ENCODE data around the gene FOXL2NB. TPM values are rescaled to one million over a fixed set of nuclear protein-coding genes. Genes with fewer than 3 reads are reported as not detected.

FOXL2NB gene
- total RNA-seq, 1 donor from 2014 or later, result not detected

DNA sequence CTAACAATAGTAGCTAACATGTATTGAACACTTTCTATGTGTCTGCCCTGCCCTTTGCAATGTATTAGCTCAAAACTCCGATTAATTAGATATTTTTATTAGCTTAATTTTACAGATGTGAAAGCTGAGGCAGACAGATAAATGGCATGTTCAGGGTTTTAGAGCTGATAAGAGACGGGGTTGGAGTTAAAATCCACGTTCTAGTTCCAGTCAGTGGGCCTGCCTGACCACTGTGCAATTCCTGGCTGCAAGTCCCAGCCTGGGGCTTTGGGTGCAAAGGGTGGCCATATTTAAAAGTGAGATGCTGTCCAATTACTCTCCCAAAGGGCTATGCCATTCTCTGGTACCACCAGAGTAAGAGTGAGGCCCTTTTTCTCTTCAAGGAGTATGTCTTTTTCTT lies 33.3 kb upstream of the FOXL2NB start:
- H3K36me3 ChIP-seq, result no peaks in the 10 kb centered on the region
- ATAC-seq (no peak), DNase-seq (no peak)
- intact Hi-C loops (cut with DNase I), result loop anchor here (10.0 kb wide), 2 partner anchors 209 to 319 kb away; partner anchors contain the start of gene CEP70
- no peaks in the 10 kb centered on the region for H3K9me3 ChIP-seq
- H3K27me3 ChIP-seq, result no peaks in the 10 kb centered on the region
- TF ChIP-seq, protein P1, sequence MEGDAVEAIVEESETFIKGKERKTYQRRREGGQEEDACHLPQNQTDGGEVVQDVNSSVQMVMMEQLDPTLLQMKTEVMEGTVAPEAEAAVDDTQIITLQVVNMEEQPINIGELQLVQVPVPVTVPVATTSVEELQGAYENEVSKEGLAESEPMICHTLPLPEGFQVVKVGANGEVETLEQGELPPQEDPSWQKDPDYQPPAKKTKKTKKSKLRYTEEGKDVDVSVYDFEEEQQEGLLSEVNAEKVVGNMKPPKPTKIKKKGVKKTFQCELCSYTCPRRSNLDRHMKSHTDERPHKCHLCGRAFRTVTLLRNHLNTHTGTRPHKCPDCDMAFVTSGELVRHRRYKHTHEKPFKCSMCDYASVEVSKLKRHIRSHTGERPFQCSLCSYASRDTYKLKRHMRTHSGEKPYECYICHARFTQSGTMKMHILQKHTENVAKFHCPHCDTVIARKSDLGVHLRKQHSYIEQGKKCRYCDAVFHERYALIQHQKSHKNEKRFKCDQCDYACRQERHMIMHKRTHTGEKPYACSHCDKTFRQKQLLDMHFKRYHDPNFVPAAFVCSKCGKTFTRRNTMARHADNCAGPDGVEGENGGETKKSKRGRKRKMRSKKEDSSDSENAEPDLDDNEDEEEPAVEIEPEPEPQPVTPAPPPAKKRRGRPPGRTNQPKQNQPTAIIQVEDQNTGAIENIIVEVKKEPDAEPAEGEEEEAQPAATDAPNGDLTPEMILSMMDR (IDR thresholded peaks at IDR 0.05), result no peak
- no peak overlapping the region for H3K27ac ChIP-seq
- H3K4me1 ChIP-seq, result peaks cover 14% of the 10 kb centered on the region
- no peak overlapping the region for H3K4me3 ChIP-seq

DNA sequence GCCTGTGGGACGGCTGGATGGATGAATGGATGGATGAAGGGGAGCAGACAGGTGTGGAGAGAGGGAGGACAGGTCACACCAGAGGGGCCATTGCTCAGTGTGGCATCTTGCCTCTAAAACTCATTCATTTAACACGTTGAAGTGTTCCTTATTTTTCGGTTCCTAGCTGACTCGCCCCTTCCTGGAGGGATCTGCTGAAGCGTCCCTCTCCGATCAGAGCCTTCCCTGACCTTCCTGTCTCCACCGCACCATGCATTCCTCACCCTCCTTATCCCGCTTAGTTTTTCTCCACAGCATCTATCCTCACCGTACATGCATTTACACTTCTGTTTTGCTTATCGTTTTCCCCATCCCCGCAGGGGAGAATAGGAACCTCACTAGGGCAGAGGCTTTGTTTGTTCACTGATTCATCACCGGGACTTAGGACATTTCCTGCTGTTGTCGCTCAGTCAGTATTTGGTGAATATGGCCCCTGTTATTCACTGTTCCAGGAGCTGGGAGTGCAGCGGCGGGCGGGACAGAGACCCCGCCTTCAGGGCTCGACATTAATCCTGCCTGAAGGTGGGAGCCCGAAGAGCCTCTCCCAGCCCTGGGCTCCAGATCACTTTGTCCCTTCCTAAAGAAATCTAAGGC lies 32.0 kb upstream of the FOXL2NB start:
- peak; percentile 53 for ATAC-seq
- intact Hi-C loops (cut with DNase I), result loop anchor here (10.0 kb wide), 2 partner anchors 210 to 320 kb away; partner anchors contain the start of gene CEP70

DNA sequence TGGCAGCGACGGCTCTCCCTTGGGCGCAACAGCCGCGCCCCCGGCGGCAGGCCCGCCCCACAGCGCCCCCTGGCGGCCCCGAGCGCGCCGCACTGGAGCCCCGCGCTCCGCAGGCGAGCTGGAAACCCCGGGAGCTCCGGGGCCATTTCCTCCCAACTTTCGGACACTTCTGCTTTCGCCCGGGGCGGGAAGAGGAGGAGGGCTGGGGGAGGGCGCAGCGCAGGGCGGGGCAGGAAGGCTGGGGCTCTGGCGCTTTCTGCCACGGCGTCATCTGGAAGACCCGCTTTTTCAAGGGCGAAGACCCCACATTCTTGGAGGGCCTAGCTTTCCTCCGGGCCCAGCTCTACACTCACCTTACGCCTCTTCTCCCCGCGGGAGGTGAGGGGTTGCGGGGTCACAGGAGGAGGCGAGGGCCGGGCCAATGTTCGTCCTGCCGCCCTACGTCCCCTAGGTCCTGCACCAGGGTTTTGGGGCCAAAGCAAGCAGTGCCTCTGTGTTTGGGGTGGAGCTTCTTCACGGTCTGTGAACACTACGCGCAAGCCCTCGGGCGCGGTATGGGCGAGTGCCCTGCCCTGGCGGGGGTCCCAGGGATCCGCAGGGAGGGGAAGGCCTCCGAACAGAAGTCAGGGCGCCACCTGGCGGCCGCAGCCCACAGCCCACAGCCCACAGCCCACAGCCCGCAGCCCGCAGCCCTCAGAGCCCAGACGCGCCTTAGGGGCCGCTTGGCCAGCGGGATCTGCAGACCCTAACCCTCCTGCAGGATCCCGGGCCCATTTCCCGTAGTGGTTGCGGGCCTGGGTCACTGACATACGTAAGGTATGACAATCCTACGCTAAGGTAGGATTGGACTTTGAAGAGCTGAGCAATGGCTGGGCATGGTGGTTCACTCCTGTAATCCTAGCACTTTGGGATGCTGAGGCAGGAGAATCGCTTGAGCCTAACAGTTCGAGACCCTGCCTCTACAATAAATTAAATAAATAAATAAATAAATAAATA lies 31.2 kb upstream of the FOXL2NB start:
- TF ChIP-seq, protein P1 (IDR thresholded peaks at IDR 0.05), result peak; percentile 83
- intact Hi-C loops (cut with DNase I), result loop anchor here (10.0 kb wide), 2 partner anchors 211 to 321 kb away; partner anchors contain the start of gene CEP70
- peak; percentile 97 for DNase-seq
- H3K9me3 ChIP-seq, result no peaks in the 10 kb centered on the region
- peak overlapping the region; percentile 93 for H3K4me3 ChIP-seq
- peak; percentile 96 for ATAC-seq
- no peaks in the 10 kb centered on the region for H3K36me3 ChIP-seq
- peak overlapping the region; percentile 98 for H3K27ac ChIP-seq
- peaks cover 14% of the 10 kb centered on the region for H3K4me1 ChIP-seq
- no peaks in the 10 kb centered on the region for H3K27me3 ChIP-seq

More for the DNA sequence above, 32.0 kb upstream of the FOXL2NB start:
- Histone ChIP-seq H3K27ac (peak overlapping the region; percentile 98), H3K27me3 (no peaks in the 10 kb centered on the region), H3K4me3 (peak overlapping the region; percentile 93), H3K36me3 (no peaks in the 10 kb centered on the region), H3K9me3 (no peaks in the 10 kb centered on the region), H3K4me1 (peaks cover 14% of the 10 kb centered on the region)
- no peak for DNase-seq
- TF ChIP-seq, protein P1 (IDR thresholded peaks at IDR 0.05), result no peak

DNA sequence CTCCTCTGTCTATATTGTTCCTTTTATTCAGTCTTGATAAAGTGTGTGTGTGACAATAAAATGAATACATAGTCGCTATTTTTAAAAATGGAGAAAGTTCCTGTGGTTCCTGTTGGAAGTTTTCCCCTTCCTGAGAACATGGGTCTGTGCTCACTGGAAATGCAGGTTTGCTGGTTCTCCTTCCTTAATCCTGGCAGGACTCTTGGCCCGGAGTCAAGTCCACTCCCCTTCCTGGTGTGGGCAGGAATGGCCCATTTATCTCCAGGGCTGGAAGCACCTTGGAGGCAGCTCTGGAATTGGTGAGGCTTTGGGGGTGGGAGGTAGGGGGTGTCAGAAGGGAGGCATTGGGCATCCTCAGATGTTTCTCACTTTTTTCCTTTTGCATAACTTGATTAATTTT lies 30.2 kb upstream of the FOXL2NB start:
- TF ChIP-seq, protein P1 (IDR thresholded peaks at IDR 0.05), result no peak
- DNase-seq, result no peak
- H3K9me3 ChIP-seq, result no peaks in the 10 kb centered on the region
- ATAC-seq, result no peak
- no peak overlapping the region for H3K4me3 ChIP-seq
- H3K36me3 ChIP-seq, result no peaks in the 10 kb centered on the region
- H3K27ac ChIP-seq, result no peak overlapping the region
- intact Hi-C loops (cut with DNase I), result loop anchor here (10.0 kb wide), 2 partner anchors 212 to 322 kb away; partner anchors contain the start of gene CEP70
- H3K4me1 ChIP-seq, result peaks cover 14% of the 10 kb centered on the region
- no peaks in the 10 kb centered on the region for H3K27me3 ChIP-seq

DNA sequence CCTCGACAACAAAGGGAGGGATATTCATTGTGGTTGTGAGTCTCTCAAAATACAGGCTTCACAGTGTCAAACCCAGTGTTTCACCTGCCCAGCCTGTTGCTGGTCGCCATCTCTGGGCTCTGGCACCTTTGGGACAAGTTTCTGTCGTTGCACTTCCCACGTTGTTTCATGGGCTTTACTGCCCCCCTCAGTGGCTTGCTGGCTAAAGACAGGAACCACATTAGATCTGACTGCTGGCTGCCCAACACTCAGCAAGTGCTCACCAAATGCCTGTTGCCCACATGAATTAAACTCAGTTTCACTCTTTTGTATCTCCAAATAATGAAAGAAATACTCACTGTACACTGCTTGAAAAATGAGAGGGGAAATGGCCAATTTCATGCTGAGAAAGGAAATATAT lies 27.7 kb upstream of the FOXL2NB start:
- H3K27ac ChIP-seq, result no peak overlapping the region
- peaks cover 8% of the 10 kb centered on the region for H3K27me3 ChIP-seq
- no peaks in the 10 kb centered on the region for H3K36me3 ChIP-seq
- intact Hi-C loops (cut with DNase I), result loop anchor here (10.0 kb wide), 2 partner anchors 215 to 325 kb away; partner anchors contain the start of gene CEP70
- ATAC-seq, result no peak
- peaks cover 14% of the 10 kb centered on the region for H3K4me1 ChIP-seq
- H3K4me3 ChIP-seq, result no peak overlapping the region
- DNase-seq, result no peak
- no peaks in the 10 kb centered on the region for H3K9me3 ChIP-seq
- TF ChIP-seq, protein P1 (IDR thresholded peaks at IDR 0.05), result no peak
